Measurements from ENCODE around the gene EPS8L3. TPM values are rescaled to one million over a fixed set of nuclear protein-coding genes. Genes with fewer than 3 reads are reported as not detected.

Gene EPS8L3
- total RNA-seq, result not detected

DNA sequence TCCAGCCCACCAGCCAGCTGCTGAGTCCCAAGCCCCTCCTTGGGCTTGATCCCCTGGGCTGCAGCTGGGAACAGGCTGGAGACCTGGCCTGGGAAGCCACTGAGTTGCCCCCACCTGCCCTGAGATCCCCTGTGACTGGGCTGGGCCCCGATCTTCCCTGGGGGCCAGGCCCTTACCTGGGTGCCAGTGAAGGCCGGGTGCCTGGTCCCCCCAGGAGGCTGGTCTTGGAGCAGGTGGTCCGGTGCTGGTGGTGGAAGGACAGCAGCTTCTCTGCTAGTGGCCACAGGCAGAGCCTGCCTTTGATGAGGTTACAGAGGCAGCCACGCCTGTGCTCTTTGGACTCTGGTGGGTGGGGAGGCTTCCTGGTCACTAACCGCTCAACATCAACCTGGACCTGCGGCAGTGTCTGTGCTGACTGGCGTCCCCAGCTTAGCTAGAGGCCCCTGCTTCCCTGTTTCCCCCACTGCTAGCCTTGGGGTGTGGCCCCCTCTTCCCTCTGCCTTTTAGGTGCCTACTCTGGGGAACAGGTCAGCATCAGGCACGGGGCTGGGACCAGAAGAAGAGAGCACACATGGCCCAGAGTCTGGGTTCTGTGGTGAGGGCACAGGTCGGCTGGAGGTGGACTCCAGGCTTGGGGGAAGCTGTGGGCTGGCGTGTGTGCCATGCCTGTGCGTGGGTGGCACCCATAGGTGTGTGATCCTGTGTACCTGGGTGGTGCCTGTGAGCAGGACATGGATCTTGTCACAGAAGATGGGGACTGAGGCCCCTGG lies at the start of gene EPS8L3:
Gene EPS8L3 (minus strand): TSS at position 278 of the 770 bp plus-strand sequence. CDS start 2,174 bp downstream, outside the sequence.
- DNase-seq (ENCODE audit: low spot score in 2 of 2), result peak; percentile 46 to 73
- Histone ChIP-seq H3K9me3 (no peaks in the 10 kb centered on the region), H3K27me3 (no peaks in the 10 kb centered on the region), H3K4me1 (peaks cover 8% of the 10 kb centered on the region), H3K27ac (no peak within 1 kb of the TSS), H3K36me3 (no peaks in the 10 kb centered on the region), H3K4me3 (no peak within 1 kb of the TSS)
- TF ChIP-seq POLR2AphosphoS5 (IDR thresholded peaks at IDR 0.05) (no peak), POLR2A (IDR thresholded peaks at IDR 0.05) (no peak), EP300 (IDR thresholded peaks at IDR 0.05) (no peak)
- TF ChIP-seq, protein P1, sequence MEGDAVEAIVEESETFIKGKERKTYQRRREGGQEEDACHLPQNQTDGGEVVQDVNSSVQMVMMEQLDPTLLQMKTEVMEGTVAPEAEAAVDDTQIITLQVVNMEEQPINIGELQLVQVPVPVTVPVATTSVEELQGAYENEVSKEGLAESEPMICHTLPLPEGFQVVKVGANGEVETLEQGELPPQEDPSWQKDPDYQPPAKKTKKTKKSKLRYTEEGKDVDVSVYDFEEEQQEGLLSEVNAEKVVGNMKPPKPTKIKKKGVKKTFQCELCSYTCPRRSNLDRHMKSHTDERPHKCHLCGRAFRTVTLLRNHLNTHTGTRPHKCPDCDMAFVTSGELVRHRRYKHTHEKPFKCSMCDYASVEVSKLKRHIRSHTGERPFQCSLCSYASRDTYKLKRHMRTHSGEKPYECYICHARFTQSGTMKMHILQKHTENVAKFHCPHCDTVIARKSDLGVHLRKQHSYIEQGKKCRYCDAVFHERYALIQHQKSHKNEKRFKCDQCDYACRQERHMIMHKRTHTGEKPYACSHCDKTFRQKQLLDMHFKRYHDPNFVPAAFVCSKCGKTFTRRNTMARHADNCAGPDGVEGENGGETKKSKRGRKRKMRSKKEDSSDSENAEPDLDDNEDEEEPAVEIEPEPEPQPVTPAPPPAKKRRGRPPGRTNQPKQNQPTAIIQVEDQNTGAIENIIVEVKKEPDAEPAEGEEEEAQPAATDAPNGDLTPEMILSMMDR (IDR thresholded peaks at IDR 0.05), result no peak
- WGBS, result 90% methylated on average over 5 of the region's 11 CpGs

- Histone ChIP-seq H3K9me3 (no peaks in the 10 kb centered on the region), H3K4me1 (peaks cover 4% of the 10 kb centered on the region), H3K4me3 (no peak overlapping the region), H3K36me3 (no peaks in the 10 kb centered on the region), H3K27me3 (no peaks in the 10 kb centered on the region), H3K27ac (no peak overlapping the region)
- 90% methylated on average over 1 of the region's 1 CpG for WGBS
- TF ChIP-seq POLR2A (IDR thresholded peaks at IDR 0.05) (no peak), EP300 (IDR thresholded peaks at IDR 0.05) (no peak), POLR2AphosphoS5 (IDR thresholded peaks at IDR 0.05) (no peak)
- TF ChIP-seq, protein P1 (IDR thresholded peaks at IDR 0.05), result no peak
- no peak for DNase-seq (ENCODE audit: low spot score in 2 of 2)
These were observed 49.1 kb upstream of the EPS8L3 start for GRCh38 chr1:109812691-109813393.

DNA sequence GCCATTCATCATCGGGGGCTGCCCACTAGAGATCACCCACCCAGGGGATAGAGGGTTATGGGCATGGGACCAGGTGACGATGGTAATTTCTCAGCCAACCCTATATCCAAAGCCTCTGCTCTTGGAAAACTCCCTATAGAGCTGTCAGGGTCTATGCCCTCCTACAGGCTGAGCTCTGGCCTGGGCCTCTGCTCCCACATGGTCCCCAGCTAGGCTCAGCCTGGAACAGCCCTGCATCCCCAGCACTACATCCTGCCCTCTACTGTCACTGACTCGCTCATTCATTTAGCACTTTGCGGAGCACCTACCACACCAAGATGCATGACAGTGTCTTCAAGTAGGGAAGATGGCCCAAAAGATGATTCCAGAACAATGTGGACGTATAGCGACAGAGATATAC lies 45.0 kb upstream of the EPS8L3 start:
- Histone ChIP-seq H3K36me3 (no peaks in the 10 kb centered on the region), H3K4me3 (no peak overlapping the region), H3K27ac (no peak overlapping the region), H3K9me3 (no peaks in the 10 kb centered on the region), H3K4me1 (peaks cover 17% of the 10 kb centered on the region), H3K27me3 (no peaks in the 10 kb centered on the region)
- no peak for DNase-seq (ENCODE audit: low spot score in 2 of 2)
- TF ChIP-seq EP300 (IDR thresholded peaks at IDR 0.05) (no peak), POLR2AphosphoS5 (IDR thresholded peaks at IDR 0.05) (no peak), POLR2A (IDR thresholded peaks at IDR 0.05) (no peak)
- TF ChIP-seq, protein P1 (IDR thresholded peaks at IDR 0.05), result no peak
- 99% methylated on average over 6 of the region's 6 CpGs for WGBS

DNA sequence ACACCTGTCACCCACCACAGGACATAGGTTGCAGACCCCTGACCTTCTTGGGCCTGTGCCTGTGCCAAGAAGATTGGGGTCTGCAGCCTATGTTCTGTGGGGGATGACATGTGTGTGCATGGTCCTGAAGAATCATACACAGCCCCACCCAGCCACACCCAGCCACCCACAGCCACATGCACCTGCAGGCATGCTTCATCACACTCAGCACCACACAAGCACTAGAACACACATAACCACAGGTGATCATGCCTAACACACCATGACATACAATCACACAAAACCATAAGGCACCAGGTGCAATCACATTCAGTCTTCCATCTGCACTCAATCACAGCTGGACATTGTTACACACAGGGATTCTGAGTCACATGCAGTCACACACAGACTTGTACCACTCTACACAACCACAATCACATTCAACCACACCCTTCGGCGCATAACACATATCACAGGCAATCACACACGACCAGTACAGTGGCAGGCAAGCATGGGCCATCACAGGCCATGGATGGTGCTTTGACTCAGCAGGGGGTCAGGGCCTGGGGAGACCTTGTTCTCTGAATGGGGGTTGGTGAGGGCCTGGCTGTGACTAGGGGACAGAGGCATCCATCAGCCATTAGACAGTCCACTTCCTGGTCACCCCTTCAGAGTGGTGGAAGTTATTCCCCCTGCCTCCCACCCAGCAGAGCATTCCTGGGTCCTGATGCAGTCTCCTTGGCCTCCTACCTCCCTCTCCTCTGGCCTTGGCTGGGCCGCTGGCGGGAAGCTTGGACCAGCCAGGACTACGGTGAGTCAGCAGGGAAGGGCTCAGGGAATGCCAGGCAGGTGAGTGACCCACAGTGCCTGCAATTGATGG lies 44.3 kb upstream of the EPS8L3 start:
- DNase-seq (ENCODE audit: low spot score in 2 of 2), result no peak
- no peak overlapping the region for H3K4me3 ChIP-seq
- H3K27ac ChIP-seq, result no peak overlapping the region
- H3K27me3 ChIP-seq, result no peaks in the 10 kb centered on the region
- no peaks in the 10 kb centered on the region for H3K36me3 ChIP-seq
- TF ChIP-seq EP300 (IDR thresholded peaks at IDR 0.05) (no peak), POLR2AphosphoS5 (IDR thresholded peaks at IDR 0.05) (no peak), POLR2A (IDR thresholded peaks at IDR 0.05) (no peak)
- TF ChIP-seq, protein P1 (IDR thresholded peaks at IDR 0.05), result no peak
- WGBS, result 92% methylated on average over 4 of the region's 6 CpGs
- H3K4me1 ChIP-seq, result peaks cover 23% of the 10 kb centered on the region
- no peaks in the 10 kb centered on the region for H3K9me3 ChIP-seq

All from suprapubic skin (tissue), 4 donors.